ENCODE measurements around the gene NXPE3. TPM values are rescaled to one million over a fixed set of nuclear protein-coding genes. Genes with fewer than 3 reads are reported as not detected.
A peak's percentile ranks its signal among the peaks of the same experiment; 100 is the strongest.

The NXPE3 gene
- total RNA-seq, 1 experiment from 2014 or later: 15.9 TPM

GRCh38 chr3:101778385-101779046, 495 bp upstream of the NXPE3 start:
- H2BK120ac ChIP-seq (ENCODE audit: low read depth, low read length, poor library complexity, severe bottlenecking): no peak overlapping the region
- H3K27ac Mint-ChIP-seq: no peak overlapping the region
- no peaks in the 10 kb centered on the region for H4K20me1 ChIP-seq (ENCODE audit: control insufficient read depth, insufficient read depth, insufficient read length)
- H2AFZ ChIP-seq (ENCODE audit: low read length): peak overlapping the region; percentile 0
- peak overlapping the region; percentile 88 for H3K4me3 Mint-ChIP-seq
- no peak overlapping the region for H3T11ph ChIP-seq (ENCODE audit: low read length)
- H3K14ac ChIP-seq (ENCODE audit: insufficient read depth, low read length): no peak overlapping the region
- no peak for TF ChIP-seq CTCF (conservative IDR thresholded peaks at IDR 0.05)
- H3K23ac ChIP-seq (ENCODE audit: insufficient read length, low read depth, low read length): no peak overlapping the region
- peak overlapping the region; percentile 68 for H3K4me2 ChIP-seq (ENCODE audit: insufficient read depth, insufficient read length, low read length)
- H4K8ac ChIP-seq (replicated peaks; ENCODE audit: insufficient read length, low read depth, low read length): no peak overlapping the region
- no peak overlapping the region for H3K56ac ChIP-seq (ENCODE audit: insufficient read length, low read depth, low read length)
- H2BK20ac ChIP-seq (ENCODE audit: low read depth, low read length, poor library complexity, severe bottlenecking): no peak overlapping the region
- no peak overlapping the region for H3K9ac ChIP-seq (ENCODE audit: extremely low read depth, insufficient read length, low read length)
- H2BK15ac ChIP-seq (ENCODE audit: low read depth, low read length): no peak overlapping the region
- H3K23me2 ChIP-seq (ENCODE audit: insufficient read length, low read depth, low read length, poor library complexity, severe bottlenecking): peaks cover 5% of the 10 kb centered on the region
- no peak overlapping the region for H2BK12ac ChIP-seq (ENCODE audit: insufficient read length, low read depth, low read length)
- H3K4me1 ChIP-seq (ENCODE audit: insufficient read depth, low read length): peaks cover 3% of the 10 kb centered on the region; the same call in 1 of the 2 replicates
- H2AK5ac ChIP-seq (ENCODE audit: insufficient read length, low read length): no peak overlapping the region
- no CpG with 5 or more reads among the region's 21 CpGs for WGBS (ENCODE audit: extremely low coverage, insufficient read length, low lambda C conversion rate)
- H3K79me1 ChIP-seq (ENCODE audit: insufficient read depth, low read depth, low read length, poor library complexity, severe bottlenecking): no peaks in the 10 kb centered on the region
- H4K5ac ChIP-seq (ENCODE audit: insufficient read length, low read depth, low read length): no peak overlapping the region
- no peaks in the 10 kb centered on the region for H3K79me2 ChIP-seq (ENCODE audit: insufficient read depth, low read length)
- peaks cover 7 to 10% (median 9%) of the 10 kb centered on the region in 3 experiments; a peak in 6 of 7 replicates for H3K36me3 Mint-ChIP-seq (ENCODE audit: insufficient read depth in 1 of 3, low read depth in 3 of 3)
- H3K9me3 ChIP-seq (ENCODE audit: control insufficient read depth, low read depth, low read length): no peaks in the 10 kb centered on the region
- H3K27me3 Mint-ChIP-seq (ENCODE audit: low read depth): peaks cover 8% of the 10 kb centered on the region
- H3K27ac ChIP-seq (ENCODE audit: insufficient read length, low read depth, low read length): no peak overlapping the region
- H3K27me3 ChIP-seq (ENCODE audit: insufficient read depth, low read length): no peaks in the 10 kb centered on the region
- peaks cover 21 to 25% of the 10 kb centered on the region in 2 experiments for H3K4me1 Mint-ChIP-seq
- no peak overlapping the region for H3K4ac ChIP-seq (ENCODE audit: low read depth, low read length)
- H3K18ac ChIP-seq (ENCODE audit: insufficient read length, low read depth, low read length): no peak overlapping the region
- no peak for DNase-seq
- H2BK5ac ChIP-seq (ENCODE audit: insufficient read length, low read length): no peak overlapping the region
- no peak overlapping the region for H4K91ac ChIP-seq (ENCODE audit: insufficient read length, low read depth, low read length)
- H3K9me3 Mint-ChIP-seq: no peaks in the 10 kb centered on the region
